Liver (tissue), 3 donors: ENCODE measurements around the gene MS4A15.

ENCODE experiments used
- CTCF ChIP-seq: fragments of 150-350 bp; IDR thresholded peaks from 2 replicates; pipeline ENCODE4 v1.5.1; 2017; ENCODE audit warnings: improper control_type of control experiment, low read depth, low read length; ENCODE audit not compliant: missing input control
- GABPA ChIP-seq, 2 donors: IDR thresholded peaks in 1 of 2; conservative IDR thresholded peaks in 1 of 2; 2 replicates each; pipeline ENCODE4 v1.6.1; 2016; ENCODE audit warnings: antibody characterized with exemption in 2 of 2, mild to moderate bottlenecking in 1 of 2, moderate library complexity in 1 of 2
- MAX ChIP-seq: IDR thresholded peaks from 2 replicates; pipeline ENCODE4 v1.6.1; 2016; ENCODE audit warnings: antibody characterized with exemption
- RAD21 ChIP-seq, 2 donors: IDR thresholded peaks; 2 replicates each; pipeline ENCODE4 v1.6.1; 2016; ENCODE audit warnings: antibody characterized with exemption in 2 of 2, mild to moderate bottlenecking in 2 of 2
- TAF1 ChIP-seq: conservative IDR thresholded peaks from 2 replicates; pipeline ENCODE4 v1.6.1; 2016; ENCODE audit warnings: antibody characterized with exemption, mild to moderate bottlenecking
- donor health status: healthy.
- donor health status: healthy.

GRCh38 chr11:60768202-60768601 lies 11.5 kb downstream of the MS4A15 start:
- TF ChIP-seq RAD21 (IDR thresholded peaks at IDR 0.05) (no peak), TAF1 (no peak), CTCF (no peak), MAX (no peak), GABPA (IDR thresholded peaks at IDR 0.05 in 1 of 2, conservative IDR thresholded peaks at IDR 0.05 in 1 of 2) (no peak)
